HG03139 (cell line): ENCODE results near the gene PRSS53.
A peak's percentile ranks its signal among the peaks of the same experiment; 100 is the strongest.
"Not testable (repeated sequence)": the region's sequence is repeated elsewhere in the genome, so short reads cannot be mapped to it uniquely, and the experiment has no call there.

Source experiments
- ATAC-seq: cut with Tn5 transposase; IDR thresholded peaks from one replicate; pipeline ENCODE4 v1.9.1; 2021; ENCODE audit not compliant: unreplicated experiment

PRSS53 gene

GRCh38 chr16:31118223-31119155 is 29.7 kb upstream of the PRSS53 start:
- ATAC-seq, result no peak

GRCh38 chr16:31117384-31118222 is 28.9 kb upstream of the PRSS53 start, which contains the start of gene KAT8:
Gene KAT8 (plus strand): TSS chr16:31117664. CDS start chr16:31117682, 18 bp downstream.
- ATAC-seq, result peak; percentile 85

- no peak for ATAC-seq
Measured at GRCh38 chr16:31114468-31114867, 25.7 kb upstream of the PRSS53 start.

- ATAC-seq, result no peak
Measured at GRCh38 chr16:31113121-31114120, 24.7 kb upstream of the PRSS53 start.

GRCh38 chr16:31112711-31113110 is 24.0 kb upstream of the PRSS53 start:
- ATAC-seq, result no peak

- ATAC-seq, result no peak
Measured at GRCh38 chr16:31111881-31112466, 23.2 kb upstream of the PRSS53 start.

GRCh38 chr16:31110106-31111034 is 21.6 kb upstream of the PRSS53 start:
- no peak for ATAC-seq

GRCh38 chr16:31109622-31110021 is 20.9 kb upstream of the PRSS53 start:
- ATAC-seq, result no peak

GRCh38 chr16:31108794-31109558 is 20.2 kb upstream of the PRSS53 start:
- ATAC-seq, result no peak

- ATAC-seq, result peak; percentile 70
Measured at GRCh38 chr16:31108035-31108793, 19.5 kb upstream of the PRSS53 start, which contains the start of gene BCKDK. Gene BCKDK (plus strand): TSS chr16:31108386. CDS start chr16:31109224, 838 bp downstream.

GRCh38 chr16:31107465-31107867 is 18.7 kb upstream of the PRSS53 start:
- no peak for ATAC-seq

- no peak for ATAC-seq
Measured at GRCh38 chr16:31106509-31107464, 18.0 kb upstream of the PRSS53 start.

- no peak for ATAC-seq
Measured at GRCh38 chr16:31105677-31106213, 17.0 kb upstream of the PRSS53 start.

- not testable (repeated sequence) for ATAC-seq
Measured at GRCh38 chr16:31100876-31101641, 12.3 kb upstream of the PRSS53 start.
